ENCODE data around the gene CYP3A4.
"Not testable (repeated sequence)": the region's sequence is repeated elsewhere in the genome, so short reads cannot be mapped to it uniquely, and the experiment has no call there.

CYP3A4 gene

DNA sequence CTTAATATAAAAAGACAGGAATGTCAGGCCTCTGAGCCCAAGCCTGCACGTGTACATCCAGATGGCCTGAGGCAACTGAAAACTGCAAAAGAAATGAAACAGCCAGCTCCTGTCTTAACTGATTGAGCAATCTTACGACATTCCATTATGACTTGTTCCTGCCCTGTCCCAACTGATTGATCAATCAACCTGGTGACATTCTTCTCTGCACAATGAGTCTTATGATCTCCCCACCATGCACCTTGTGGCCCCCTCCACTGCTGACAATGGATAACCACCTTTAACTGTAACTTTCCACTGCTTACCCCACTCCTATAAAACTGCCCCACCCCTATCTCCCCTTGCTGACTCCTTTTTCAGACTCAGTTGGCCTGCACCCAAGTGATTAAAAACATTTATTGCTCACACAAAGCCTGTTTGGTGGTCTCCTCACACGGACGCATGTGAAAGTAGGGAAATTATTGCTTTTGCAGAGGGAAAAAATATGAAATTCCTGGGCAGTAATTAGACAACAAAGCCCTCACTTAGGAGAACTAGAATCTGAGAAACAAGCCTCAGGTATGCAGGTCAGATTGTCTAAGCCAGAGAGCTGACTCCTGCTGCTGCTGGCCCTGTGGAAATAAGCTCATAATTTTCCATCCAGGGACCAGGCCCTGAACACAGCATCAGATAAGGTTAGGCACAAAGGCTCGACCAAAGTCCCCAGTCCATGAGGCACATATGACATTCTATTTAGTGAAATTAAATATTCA lies 54.3 kb downstream of the CYP3A4 start:
- no peak for DNase-seq (ENCODE audit: low read depth in 2 of 2, low spot score in 1 of 2)

- no peak for DNase-seq (ENCODE audit: low read depth in 2 of 2, low spot score in 1 of 2)
Measured at GRCh38 chr7:99728615-99729014, 55.4 kb downstream of the CYP3A4 start.

GRCh38 chr7:99723201-99723600 lies 60.8 kb downstream of the CYP3A4 start:
- DNase-seq (ENCODE audit: low read depth in 2 of 2, low spot score in 1 of 2) = not testable (repeated sequence)

DNA sequence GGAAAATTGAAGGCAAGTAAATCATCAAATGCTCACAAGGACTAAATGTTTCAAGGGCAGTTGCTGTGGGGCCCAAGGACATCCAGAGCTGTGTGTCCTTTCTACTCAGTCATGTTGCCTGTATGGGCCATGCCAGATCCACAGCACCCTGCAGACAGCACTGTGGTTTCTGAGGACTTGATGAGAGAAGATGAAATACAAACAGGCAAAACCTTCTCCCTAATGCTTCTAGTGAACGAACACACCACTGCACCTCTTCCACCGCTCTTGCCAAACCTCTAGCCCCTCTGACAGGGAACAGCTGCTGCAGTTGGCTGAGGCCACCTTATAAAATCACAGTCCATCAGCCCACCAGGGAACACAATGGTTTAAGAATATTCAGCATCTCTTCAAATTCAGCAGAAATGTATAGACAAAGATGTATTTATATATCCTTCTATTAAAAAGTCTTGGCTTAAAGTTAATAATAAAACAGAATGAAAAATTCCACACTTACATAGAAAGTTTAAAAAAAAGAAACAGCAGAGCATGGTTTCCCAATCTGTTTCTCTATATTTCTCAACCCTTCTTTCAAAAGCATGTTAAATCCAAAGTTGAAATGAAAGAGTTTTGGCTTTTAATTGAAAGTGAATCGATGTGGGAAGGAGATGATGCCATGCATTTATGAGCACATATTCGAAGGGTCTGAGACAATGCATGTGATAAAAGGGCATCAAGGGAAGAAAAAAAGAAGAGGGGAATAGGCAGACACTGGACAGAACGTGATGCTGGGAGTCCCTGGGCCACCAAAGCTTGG lies 63.0 kb downstream of the CYP3A4 start:
- no peak for DNase-seq (ENCODE audit: low read depth in 2 of 2, low spot score in 1 of 2)

DNA sequence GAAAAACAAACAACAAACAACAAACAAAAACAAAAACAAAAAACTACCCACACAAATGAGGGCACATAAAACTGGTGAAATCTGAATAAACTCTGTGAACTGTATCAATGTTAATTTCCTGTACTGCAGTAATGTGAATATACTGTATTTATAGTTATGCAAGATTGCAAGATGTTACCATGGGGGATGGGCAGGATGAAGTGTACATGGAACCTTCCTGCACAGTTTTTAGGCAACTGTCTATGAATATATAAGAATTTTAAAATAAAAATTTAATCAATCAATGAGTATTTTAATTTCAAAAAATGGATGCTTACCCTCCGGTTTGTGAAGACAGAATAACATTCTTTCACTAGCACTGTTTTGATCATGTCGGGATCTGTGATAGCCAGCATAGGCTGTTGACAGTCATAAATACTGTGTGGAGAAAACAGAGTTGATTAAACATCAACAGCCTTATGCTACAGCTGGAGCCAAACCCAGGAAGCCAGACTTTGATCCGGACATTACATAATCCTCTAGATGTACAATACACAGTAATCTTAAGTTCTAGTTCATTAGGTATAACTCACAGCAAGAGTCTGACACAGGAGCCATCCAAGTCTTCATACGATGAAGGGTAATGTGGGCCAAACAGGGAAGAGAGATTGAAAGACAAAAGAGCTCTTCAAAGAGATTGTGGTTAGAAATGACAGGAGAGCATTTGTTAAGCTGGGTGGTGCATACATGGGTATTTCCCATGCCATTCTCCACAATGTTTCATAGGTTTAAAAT lies 63.8 kb downstream of the CYP3A4 start:
- DNase-seq (ENCODE audit: low read depth in 2 of 2, low spot score in 1 of 2) = no peak

DNA sequence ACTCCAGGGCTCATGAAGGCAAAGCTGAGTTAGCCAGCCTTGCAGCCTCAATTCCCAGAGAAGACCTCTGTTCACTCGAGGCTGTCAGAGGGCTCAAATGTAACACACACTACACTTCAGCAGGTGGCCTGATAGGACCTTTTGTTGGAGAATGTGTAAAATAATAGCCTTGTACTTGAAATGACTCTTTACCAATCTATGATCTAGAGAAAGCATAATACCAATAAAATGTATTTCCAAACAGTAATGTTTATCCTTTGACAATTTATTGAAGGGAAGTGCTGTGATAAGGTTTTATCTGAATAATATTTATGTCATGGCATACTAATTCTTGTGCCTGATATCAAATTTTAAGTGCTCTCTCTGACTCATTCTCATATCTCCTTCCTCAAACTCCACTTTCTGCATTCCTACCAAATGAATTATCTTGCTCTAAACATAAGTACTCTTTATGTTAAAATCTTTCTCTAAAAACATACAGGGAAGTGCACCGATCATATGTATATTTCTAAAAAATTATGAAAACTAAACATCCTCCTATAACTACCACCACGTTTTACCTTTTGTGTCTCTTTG lies 69.9 kb downstream of the CYP3A4 start:
- DNase-seq (ENCODE audit: low read depth in 2 of 2, low spot score in 1 of 2) = no peak

GRCh38 chr7:99709838-99710578 lies 74.0 kb downstream of the CYP3A4 start:
- DNase-seq (ENCODE audit: low read depth in 2 of 2, low spot score in 1 of 2) = no peak

GRCh38 chr7:99709260-99709659 lies 74.7 kb downstream of the CYP3A4 start:
- no peak for DNase-seq (ENCODE audit: low read depth in 2 of 2, low spot score in 1 of 2)

GRCh38 chr7:99707096-99707495 lies 76.9 kb downstream of the CYP3A4 start:
- DNase-seq (ENCODE audit: low read depth in 2 of 2, low spot score in 1 of 2) = no peak
